HG03571 (cell line): ENCODE data around the gene KLF11.
A peak's percentile ranks its signal among the peaks of the same experiment; 100 is the strongest.
"Not testable (repeated sequence)": the region's sequence is repeated elsewhere in the genome, so short reads cannot be mapped to it uniquely, and the experiment has no call there.

Experiments used
- ATAC-seq: cut with Tn5 transposase; IDR thresholded peaks from one replicate; pipeline ENCODE4 v1.9.1; 2021; ENCODE audit not compliant: unreplicated experiment

Gene KLF11

GRCh38 chr2:10083692-10084211 is 40.4 kb downstream of the KLF11 start:
- ATAC-seq: peak; percentile 30

DNA sequence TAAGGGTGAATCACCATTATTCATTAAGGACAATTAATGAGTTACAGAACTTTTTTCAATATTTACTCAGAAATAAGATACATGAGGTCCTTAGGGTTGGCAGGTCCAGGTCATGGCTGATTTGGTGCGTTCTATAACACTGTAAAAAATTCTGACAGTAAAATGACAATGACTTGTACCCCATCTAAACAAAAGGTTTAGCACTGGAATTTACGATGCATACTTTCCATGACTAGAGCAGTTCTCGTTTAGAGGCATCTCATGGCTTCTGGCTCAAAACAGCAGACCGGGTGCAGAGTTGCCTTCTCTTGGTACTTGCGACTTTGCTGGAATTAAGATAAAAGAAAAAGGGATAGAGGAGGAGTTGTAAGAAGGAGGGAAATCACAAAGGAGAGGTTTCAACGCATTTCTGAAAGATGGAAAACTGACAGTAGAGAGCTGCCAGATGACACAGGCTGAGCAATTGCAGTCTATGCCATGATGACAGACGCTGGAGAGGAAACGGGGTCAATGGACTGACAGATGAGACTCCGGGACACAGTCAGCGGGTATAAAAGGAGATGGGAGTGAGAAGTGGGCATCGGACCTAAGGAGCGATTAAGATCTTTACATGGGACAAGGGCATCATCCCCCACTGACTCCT is 41.0 kb downstream of the KLF11 start:
- ATAC-seq: no peak

GRCh38 chr2:10085043-10085667 is 41.8 kb downstream of the KLF11 start:
- no peak for ATAC-seq

DNA sequence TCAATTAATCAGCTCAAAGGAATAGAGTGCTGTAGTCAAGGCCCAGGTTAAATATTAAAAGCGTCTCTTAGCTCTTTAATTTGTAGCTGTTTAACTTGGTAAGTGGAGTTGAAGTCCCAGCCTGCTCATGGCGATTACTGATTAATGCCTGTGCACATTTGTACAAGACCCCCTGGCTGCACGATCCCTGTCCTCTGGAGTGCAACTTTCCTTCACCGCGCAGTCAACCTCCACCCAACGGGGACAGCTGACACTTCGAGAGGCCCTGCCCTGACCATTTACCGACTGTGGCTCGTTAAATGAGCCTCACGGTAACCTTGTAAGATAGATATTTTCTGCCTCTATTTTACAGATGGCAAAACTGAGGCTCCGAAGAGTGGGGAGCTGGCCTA is 42.3 kb downstream of the KLF11 start:
- ATAC-seq: no peak

- no peak for ATAC-seq
Observed at GRCh38 chr2:10086950-10087349, 43.6 kb downstream of the KLF11 start.

GRCh38 chr2:10087360-10087759 is 44.0 kb downstream of the KLF11 start:
- ATAC-seq: no peak

GRCh38 chr2:10089565-10090190 is 46.3 kb downstream of the KLF11 start:
- peak; percentile 53 for ATAC-seq

DNA sequence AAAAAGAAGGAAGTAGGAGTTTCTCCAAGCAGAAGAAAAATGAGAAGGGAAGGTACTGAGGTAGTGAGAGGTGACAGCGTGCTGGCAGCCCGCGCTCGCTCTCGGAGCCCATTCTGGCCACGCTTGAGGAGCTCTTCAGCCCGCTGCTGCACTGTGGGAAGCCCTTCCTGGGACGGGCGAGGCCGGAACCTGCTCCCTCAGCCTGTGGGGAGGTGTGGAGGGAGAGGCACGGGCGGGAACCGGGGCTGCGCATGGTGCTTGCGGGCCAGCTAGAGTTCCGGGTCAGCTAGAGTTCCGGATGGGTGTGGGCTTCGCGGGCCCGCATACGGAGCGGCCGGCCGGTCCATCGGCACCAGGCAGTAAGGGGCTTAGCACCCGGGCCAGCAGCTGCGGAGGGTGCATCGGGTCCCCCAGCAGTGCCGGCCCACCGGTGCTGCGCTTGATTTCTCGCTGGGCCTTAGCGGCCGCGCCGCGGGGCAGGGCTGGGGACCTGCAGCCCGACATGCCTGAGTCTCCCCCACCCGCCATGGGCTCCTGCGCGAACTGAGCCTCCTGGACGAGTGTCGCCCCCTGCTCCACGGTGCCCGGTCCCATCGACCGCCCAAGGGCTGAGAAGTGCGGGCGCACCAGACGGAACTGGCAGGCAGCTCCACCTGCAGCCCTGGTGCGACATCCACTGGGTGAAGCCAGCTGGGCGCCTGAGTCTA is 48.0 kb downstream of the KLF11 start:
- peak; percentile 40 for ATAC-seq

- not testable (repeated sequence) for ATAC-seq
Observed at GRCh38 chr2:10091889-10092244, 48.5 kb downstream of the KLF11 start.

- ATAC-seq: no peak
Observed at GRCh38 chr2:10094271-10094814, 51.0 kb downstream of the KLF11 start.

DNA sequence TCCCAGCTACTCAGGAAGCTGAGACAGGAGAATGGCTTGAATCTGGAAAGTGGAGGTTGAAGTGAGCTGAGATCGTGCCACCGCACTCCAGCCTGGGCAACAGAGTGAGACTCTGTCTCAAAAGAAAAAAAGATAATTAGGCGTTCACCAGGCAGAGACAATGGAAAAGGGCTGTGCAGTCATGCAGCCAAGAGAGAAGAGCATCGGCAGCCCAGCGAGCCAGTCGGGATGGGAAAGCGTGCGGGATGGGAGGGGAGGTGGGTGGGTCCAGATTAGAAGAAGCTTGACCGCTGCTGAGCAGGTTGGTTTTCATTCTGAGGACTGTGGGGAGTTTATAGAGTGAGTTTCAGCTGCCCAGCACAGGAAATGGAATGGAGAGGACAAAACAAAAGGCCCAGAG is 51.8 kb downstream of the KLF11 start:
- ATAC-seq: no peak

DNA sequence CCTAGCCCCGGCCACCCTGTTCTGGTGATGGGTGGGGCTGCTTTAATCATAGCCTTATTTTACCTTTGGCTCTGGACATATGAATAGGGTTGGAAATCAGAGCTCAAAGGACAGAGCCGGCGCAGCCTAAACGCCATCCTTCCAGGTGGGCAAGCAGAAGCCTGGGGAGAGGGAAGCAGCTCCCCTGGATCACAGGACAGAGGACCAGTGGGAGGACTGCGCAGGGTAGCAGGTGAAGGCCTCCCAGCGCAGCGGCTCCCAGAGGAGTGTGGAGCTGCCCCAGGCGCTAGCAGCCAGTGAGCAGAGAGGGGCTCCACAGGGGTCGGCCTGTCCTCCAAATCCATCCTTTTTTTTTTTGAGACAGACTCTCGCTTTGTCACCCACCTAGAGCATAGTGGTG is 53.3 kb downstream of the KLF11 start:
- ATAC-seq: no peak

- peak; percentile 80 for ATAC-seq
Observed at GRCh38 chr2:10097352-10098148, 54.2 kb downstream of the KLF11 start.

DNA sequence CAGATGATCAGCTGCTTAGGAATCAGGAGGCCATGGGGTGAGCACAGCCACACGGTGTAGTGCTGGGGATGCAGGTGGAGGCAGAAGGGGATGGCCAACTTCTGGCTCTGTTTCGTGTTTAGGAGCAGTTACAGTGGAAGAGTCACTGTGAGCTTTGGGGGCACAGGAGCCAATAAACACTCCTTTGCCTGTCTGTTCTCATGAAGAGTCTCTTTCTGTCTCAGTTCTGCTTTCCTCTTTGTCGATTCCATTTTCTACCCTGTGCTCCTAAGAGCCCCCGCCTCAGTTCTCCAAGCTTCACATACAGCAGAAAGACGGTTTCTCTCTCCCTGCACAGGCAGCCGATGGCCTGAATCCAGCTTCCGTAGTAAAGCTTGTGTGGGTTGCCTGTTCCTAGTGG is 58.1 kb downstream of the KLF11 start:
- no peak for ATAC-seq

DNA sequence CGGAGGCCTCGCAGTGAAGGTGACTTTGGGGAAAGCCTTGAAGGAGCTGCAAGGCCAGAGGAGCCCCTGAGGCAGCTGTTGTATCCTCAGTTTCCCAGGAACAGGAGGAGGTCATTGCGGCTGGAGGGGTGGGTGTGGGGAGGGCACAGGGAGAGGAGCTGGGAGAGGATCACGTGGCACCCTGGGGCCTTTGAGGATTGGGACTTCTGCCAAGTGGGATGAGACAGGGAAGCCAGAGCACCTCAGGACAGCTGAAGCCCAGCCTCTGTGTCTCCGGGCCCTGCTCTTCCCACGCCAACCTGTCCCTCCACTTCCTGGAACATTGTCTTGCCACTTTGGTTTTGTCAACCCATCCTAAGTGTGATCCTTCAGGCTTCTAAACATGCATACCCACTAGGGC is 59.8 kb downstream of the KLF11 start:
- no peak for ATAC-seq
